GM12878 (cell line): Measurements from ENCODE around the gene NRP2. TPM values are rescaled to one million over a fixed set of nuclear protein-coding genes. Genes with fewer than 3 reads are reported as not detected.

ENCODE experiments used
- ATAC-seq: fragments of 200-7000 bp; cut with Tn5 transposase; 3 replicates; pipeline ENCODE4 v1.9.1; 2020; ENCODE audit warnings: mild to moderate bottlenecking, moderate library complexity
- BruUV-seq: library from RNA; stranded (reverse); fragments of 400-500 nt; replicated peaks from 2 replicates; lab custom pipeline; 2021; lab: Mats Ljungman, UMichigan
- CTCF ChIA-PET: fragments of 300-600 bp; sonication (Branson Sonifier 250); formaldehyde crosslinking; extraction: SDS; loops from one replicate; lab custom pipeline; 2021; ENCODE audit warnings: inconsistent platforms; lab: Yijun Ruan, JAX
- POLR2A ChIA-PET: fragments of 350-600 bp; formaldehyde crosslinking; extraction: SDS; loops from one replicate; lab custom pipeline; 2021; ENCODE audit warnings: inconsistent platforms; lab: Charles Lee
- RAD21 ChIA-PET: fragments of 300-600 bp; sonication (Branson Sonifier 250); formaldehyde crosslinking; loops from one replicate; lab custom pipeline; 2023; ENCODE audit warnings: antibody characterized with exemption; ENCODE audit not compliant: unreplicated experiment; lab: Charles Lee
- SMC1A ChIA-PET: fragments of 300-600 bp; sonication (Branson Sonifier 250); formaldehyde crosslinking; loops from one replicate; lab custom pipeline; 2023; ENCODE audit not compliant: unreplicated experiment, uncharacterized antibody; lab: Charles Lee
- DNase-seq: peaks from one replicate; pipeline ENCODE4 v3.0.0-alpha.2; 2011; ENCODE audit warnings: low read depth, low spot score
- FAIRE-seq: peaks from 3 replicates; lab custom pipeline; 2011; peaks lifted over from hg19 to GRCh38; lab: Jason Lieb, UNC
- H2AFZ ChIP-seq: 2 replicates; pipeline ENCODE4 v1.6.0; 2011; ENCODE audit warnings: low read depth, low read length, control low read depth; ENCODE audit not compliant: control insufficient read depth
- H3K27ac ChIP-seq: 2 replicates; pipeline ENCODE4 v1.5.1; 2011; ENCODE audit warnings: control low read depth; ENCODE audit not compliant: control insufficient read depth, insufficient read depth
- H3K27me3 ChIP-seq, 2 experiments: replicated peaks in 1 of 2; 2 replicates each; pipeline versions ENCODE4 v1.6.0 to v1.6.1; 2011; ENCODE audit warnings: low read length in 1 of 2; ENCODE audit not compliant: control insufficient read depth in 2 of 2, insufficient read depth in 2 of 2
- H3K36me3 ChIP-seq, 2 experiments: 2 replicates each; pipeline ENCODE4 v1.5.1; 2011; ENCODE audit warnings: low read length in 1 of 2; ENCODE audit not compliant: control insufficient read depth in 2 of 2, insufficient read depth in 2 of 2
- H3K4me1 ChIP-seq: 2 replicates; pipeline ENCODE4 v1.6.1; 2011; ENCODE audit warnings: mild to moderate bottlenecking, low read length, moderate library complexity, mixed read lengths; ENCODE audit not compliant: control insufficient read depth, insufficient read depth
- H3K4me2 ChIP-seq: 2 replicates; pipeline ENCODE4 v1.6.0; 2011; ENCODE audit warnings: control low read depth; ENCODE audit not compliant: control insufficient read depth, insufficient read depth
- H3K4me3 ChIP-seq: fragments of 200-600 bp; sonication (generic); 2 replicates; pipeline ENCODE4 v1.5.1; 2016
- H3K79me2 ChIP-seq: 2 replicates; pipeline ENCODE4 v1.6.0; 2011; ENCODE audit warnings: low read length; ENCODE audit not compliant: control insufficient read depth, insufficient read depth
- H3K9ac ChIP-seq: 2 replicates; pipeline ENCODE4 v1.8.0; 2011; ENCODE audit warnings: low read length, control low read depth, mixed read lengths; ENCODE audit not compliant: control insufficient read depth, insufficient read depth
- H3K9me3 ChIP-seq: replicated peaks from 3 replicates; pipeline ENCODE4 v1.5.1; 2011; ENCODE audit warnings: mild to moderate bottlenecking, low read length; ENCODE audit not compliant: control insufficient read depth, insufficient read depth
- H4K20me1 ChIP-seq: 2 replicates; pipeline ENCODE4 v1.6.0; 2011; ENCODE audit not compliant: control insufficient read depth, insufficient read depth
- FOS ChIP-seq: IDR thresholded peaks from 3 replicates; pipeline ENCODE4 v1.6.1; 2011; ENCODE audit warnings: borderline replicate concordance; ENCODE audit not compliant: insufficient read length; ENCODE audit errors: extremely low read depth
- JUNB ChIP-seq: IDR thresholded peaks from 2 replicates; pipeline ENCODE4 v1.6.1; 2016; ENCODE audit warnings: antibody characterized with exemption, mild to moderate bottlenecking
- NR2F1 ChIP-seq: fragments of 450-650 bp; conservative IDR thresholded peaks from 2 replicates; pipeline ENCODE4 v1.6.1; 2017; ENCODE audit warnings: mild to moderate bottlenecking
- SIX5 ChIP-seq: IDR thresholded peaks from 2 replicates; pipeline ENCODE4 v1.6.1; 2011; ENCODE audit warnings: mild to moderate bottlenecking, low read depth, low read length, moderate library complexity; ENCODE audit not compliant: severe bottlenecking
- SP1 ChIP-seq: IDR thresholded peaks from one replicate; pipeline ENCODE4 v1.6.1; 2011; ENCODE audit warnings: low read depth, low read length
- USF1 ChIP-seq: IDR thresholded peaks from 2 replicates; pipeline ENCODE4 v1.6.1; 2011; ENCODE audit warnings: borderline replicate concordance, low read depth, mild to moderate bottlenecking, moderate library complexity, mixed read lengths, low read length; ENCODE audit not compliant: insufficient read depth; ENCODE audit errors: extremely low read length
- ZBTB33 ChIP-seq: fragments of 450-650 bp; IDR thresholded peaks from 2 replicates; pipeline ENCODE4 v1.6.1; 2017; ENCODE audit warnings: mild to moderate bottlenecking
- WGBS: methylation state at CpG from one replicate; pipeline ENCODE4 v1.1.6; 2016; ENCODE audit warnings: low lambda C conversion rate; ENCODE audit not compliant: insufficient replicate concordance, insufficient coverage; ENCODE audit errors: missing lambda C conversion rate; 5-methylcytosine and 5-hydroxymethylcytosine counted together
- in situ Hi-C: fragments of 300-500 bp; cut with MboI; formaldehyde crosslinking; loops from 9 replicates; pipeline ENCODE4 v1.14.3; 2018; ENCODE audit warnings: mixed read lengths
- intact Hi-C: fragments of 100-400 bp; cut with micrococcal nuclease; formaldehyde crosslinking; loops from one replicate; pipeline ENCODE4 v1.14.2; 2022; ENCODE audit not compliant: unreplicated experiment
- polyA plus RNA-seq, 11 experiments: library from polyadenylated mRNA; depleted of rRNA in 4 of 11; unstranded in 6 of 11; stranded (reverse) in 5 of 11; fragments of >200 nt; fragmentation: Nextera tagmentation in 4 of 11; fragmentation: Illumina TruSeq in 1 of 11; extraction: Ambion mirVana in 4 of 11; extraction: Trizol in 1 of 11; gene quantifications; 1 replicate in 1 of 11; 2 replicates in 10 of 11; pipeline versions ENCODE4 v1.2.1 to v1.2.3, GENCODE V29; 2011 to 2016; ENCODE audit warnings: inconsistent platforms in 2 of 11, missing spikeins in 2 of 11, low read depth in 1 of 11
- total RNA-seq, 4 experiments: library from RNA; depleted of rRNA in 3 of 4; stranded (reverse); fragments of >200 nt in 3 of 4; fragmentation: Illumina TruSeq in 1 of 4; extraction: Trizol in 1 of 4; gene quantifications; 2 replicates each; pipeline versions ENCODE4 v1.2.1 to v1.2.3, GENCODE V29; 2013 to 2021
- TF ChIP-seq, protein P1 (sequence below): fragments of 450-650 bp; IDR thresholded peaks from 2 replicates; pipeline ENCODE4 v1.6.1; 2017; ENCODE audit warnings: antibody characterized with exemption, mild to moderate bottlenecking, moderate library complexity
- TF ChIP-seq, protein P2 (sequence below): fragments of 450-650 bp; IDR thresholded peaks from 2 replicates; pipeline ENCODE4 v1.6.1; 2017; ENCODE audit warnings: borderline replicate concordance
- TF ChIP-seq, protein P3 (sequence below): IDR thresholded peaks from 2 replicates; pipeline ENCODE4 v1.6.1; 2011; ENCODE audit warnings: low read depth, mild to moderate bottlenecking, low read length, moderate library complexity, borderline replicate concordance; ENCODE audit errors: extremely low read depth

Gene NRP2
- total and polyA plus RNA-seq, 10 of the 15 experiments (the other 5 are each of a cell fraction or from before 2014, with no cell fraction given), result 0.06 to 1.2 (median 0.46) TPM

GRCh38 chr2:205642599-205643356, 39.5 kb upstream of the NRP2 start:
- H3K4me1 ChIP-seq, result no peaks in the 10 kb centered on the region; the same call in 1 of the 2 replicates
- BruUV-seq, result no TSS peak
- H3K4me2 ChIP-seq, result no peak overlapping the region
- ChIA-PET RAD21 (no interaction called here), POLR2A (no interaction called here), SMC1A (interaction anchor here (0.7 kb wide), 1 partner anchor 1616 kb away, joined by 3 read pairs; no protein-coding TSS in a partner anchor), CTCF (interaction anchor here (2.5 kb wide), 1 partner anchor 33 kb away, joined by 9 read pairs; no protein-coding TSS in a partner anchor)
- no peak overlapping the region for H2AFZ ChIP-seq
- H3K4me3 ChIP-seq, result no peak overlapping the region
- 38% methylated on average over 6 of the region's 6 CpGs for WGBS
- no peaks in the 10 kb centered on the region for H4K20me1 ChIP-seq
- in situ Hi-C loops, result no loop called here
- intact Hi-C loops, result no loop called here
- no peaks in the 10 kb centered on the region for H3K36me3 ChIP-seq
- no peak for FAIRE-seq
- peaks cover 1 to 9% of the 10 kb centered on the region in 2 experiments for H3K27me3 ChIP-seq
- H3K27ac ChIP-seq, result no peak overlapping the region
- no peak for DNase-seq
- no peaks in the 10 kb centered on the region; the same call in 2 of the 3 replicates for H3K9me3 ChIP-seq
- ATAC-seq, result no peak
- TF ChIP-seq USF1, result no peak
- no peak for TF ChIP-seq SP1
- TF ChIP-seq, protein P1, sequence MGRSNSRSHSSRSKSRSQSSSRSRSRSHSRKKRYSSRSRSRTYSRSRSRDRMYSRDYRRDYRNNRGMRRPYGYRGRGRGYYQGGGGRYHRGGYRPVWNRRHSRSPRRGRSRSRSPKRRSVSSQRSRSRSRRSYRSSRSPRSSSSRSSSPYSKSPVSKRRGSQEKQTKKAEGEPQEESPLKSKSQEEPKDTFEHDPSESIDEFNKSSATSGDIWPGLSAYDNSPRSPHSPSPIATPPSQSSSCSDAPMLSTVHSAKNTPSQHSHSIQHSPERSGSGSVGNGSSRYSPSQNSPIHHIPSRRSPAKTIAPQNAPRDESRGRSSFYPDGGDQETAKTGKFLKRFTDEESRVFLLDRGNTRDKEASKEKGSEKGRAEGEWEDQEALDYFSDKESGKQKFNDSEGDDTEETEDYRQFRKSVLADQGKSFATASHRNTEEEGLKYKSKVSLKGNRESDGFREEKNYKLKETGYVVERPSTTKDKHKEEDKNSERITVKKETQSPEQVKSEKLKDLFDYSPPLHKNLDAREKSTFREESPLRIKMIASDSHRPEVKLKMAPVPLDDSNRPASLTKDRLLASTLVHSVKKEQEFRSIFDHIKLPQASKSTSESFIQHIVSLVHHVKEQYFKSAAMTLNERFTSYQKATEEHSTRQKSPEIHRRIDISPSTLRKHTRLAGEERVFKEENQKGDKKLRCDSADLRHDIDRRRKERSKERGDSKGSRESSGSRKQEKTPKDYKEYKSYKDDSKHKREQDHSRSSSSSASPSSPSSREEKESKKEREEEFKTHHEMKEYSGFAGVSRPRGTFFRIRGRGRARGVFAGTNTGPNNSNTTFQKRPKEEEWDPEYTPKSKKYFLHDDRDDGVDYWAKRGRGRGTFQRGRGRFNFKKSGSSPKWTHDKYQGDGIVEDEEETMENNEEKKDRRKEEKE, result no peak
- no peak for TF ChIP-seq FOS
- no peak for TF ChIP-seq JUNB
- TF ChIP-seq NR2F1, result no peak
- TF ChIP-seq, protein P2, sequence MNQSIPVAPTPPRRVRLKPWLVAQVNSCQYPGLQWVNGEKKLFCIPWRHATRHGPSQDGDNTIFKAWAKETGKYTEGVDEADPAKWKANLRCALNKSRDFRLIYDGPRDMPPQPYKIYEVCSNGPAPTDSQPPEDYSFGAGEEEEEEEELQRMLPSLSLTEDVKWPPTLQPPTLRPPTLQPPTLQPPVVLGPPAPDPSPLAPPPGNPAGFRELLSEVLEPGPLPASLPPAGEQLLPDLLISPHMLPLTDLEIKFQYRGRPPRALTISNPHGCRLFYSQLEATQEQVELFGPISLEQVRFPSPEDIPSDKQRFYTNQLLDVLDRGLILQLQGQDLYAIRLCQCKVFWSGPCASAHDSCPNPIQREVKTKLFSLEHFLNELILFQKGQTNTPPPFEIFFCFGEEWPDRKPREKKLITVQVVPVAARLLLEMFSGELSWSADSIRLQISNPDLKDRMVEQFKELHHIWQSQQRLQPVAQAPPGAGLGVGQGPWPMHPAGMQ, result no peak
- no peak for TF ChIP-seq ZBTB33
- TF ChIP-seq SIX5, result no peak
- TF ChIP-seq, protein P3, sequence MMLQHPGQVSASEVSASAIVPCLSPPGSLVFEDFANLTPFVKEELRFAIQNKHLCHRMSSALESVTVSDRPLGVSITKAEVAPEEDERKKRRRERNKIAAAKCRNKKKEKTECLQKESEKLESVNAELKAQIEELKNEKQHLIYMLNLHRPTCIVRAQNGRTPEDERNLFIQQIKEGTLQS, result no peak
- no peaks in the 10 kb centered on the region for H3K79me2 ChIP-seq
- H3K9ac ChIP-seq, result no peak overlapping the region
